GM15510 (cell line): ENCODE results near the gene RSF1.

Source experiments
- POLR2A ChIP-seq: IDR thresholded peaks from 3 replicates; pipeline ENCODE4 v1.6.1; 2011; ENCODE audit warnings: borderline replicate concordance; ENCODE audit not compliant: insufficient read length; ENCODE audit errors: extremely low read depth

Gene RSF1

DNA sequence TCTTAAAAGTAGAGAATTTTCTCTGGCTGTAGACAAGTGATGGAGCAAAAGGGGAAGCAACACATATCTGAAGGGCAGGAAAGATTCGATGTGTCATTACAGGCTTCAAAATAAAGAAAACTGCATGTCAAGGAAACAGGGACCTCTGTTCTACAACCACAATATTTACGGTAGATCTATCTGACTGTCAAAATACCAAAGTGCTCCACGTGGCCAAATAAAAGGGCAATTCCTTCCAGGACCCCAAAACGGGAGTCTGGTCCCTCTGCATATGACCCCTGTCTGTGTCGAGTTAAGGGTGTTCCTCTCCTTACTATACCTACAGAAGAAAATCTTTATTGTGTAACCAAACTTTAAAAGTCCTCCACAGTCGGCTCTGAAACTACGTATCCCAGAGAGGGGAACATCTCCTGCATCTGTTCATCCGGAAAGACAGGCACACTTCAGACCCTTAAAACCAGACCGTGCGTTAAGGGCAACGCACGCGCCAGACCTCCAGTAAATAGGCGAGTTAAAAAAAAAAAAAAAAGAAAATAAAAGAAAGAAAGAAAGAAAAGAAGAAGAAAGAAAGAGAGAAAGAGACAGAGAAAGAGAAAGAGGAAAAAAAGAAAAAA, 183.7 kb downstream of the RSF1 start:
- TF ChIP-seq POLR2A, result no peak

DNA sequence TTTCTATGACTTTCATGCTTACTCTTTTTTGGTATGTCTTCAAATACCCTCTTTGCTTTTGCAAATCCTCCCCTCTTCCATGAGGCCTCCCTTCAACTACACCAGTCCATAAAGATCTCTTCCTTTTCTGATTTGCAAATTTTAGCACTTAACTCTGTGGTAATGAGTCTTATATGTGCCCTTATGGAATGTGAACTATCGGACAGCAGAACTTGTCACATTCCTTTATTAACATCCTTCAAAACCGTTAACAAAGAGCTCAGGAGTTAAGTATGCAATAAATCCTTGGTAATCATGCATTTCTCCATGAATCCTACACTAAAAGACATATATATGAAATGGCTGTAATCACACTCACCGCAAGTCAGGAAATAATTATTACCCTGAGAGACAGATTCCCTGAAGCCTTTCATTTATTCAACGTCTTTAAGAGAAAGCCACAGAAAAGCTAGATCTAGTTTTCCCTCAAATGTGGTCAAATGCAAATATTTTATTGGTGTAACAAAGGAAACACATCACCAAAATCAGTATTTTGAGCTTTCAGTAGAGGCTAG, 190.3 kb downstream of the RSF1 start:
- TF ChIP-seq POLR2A, result no peak

DNA sequence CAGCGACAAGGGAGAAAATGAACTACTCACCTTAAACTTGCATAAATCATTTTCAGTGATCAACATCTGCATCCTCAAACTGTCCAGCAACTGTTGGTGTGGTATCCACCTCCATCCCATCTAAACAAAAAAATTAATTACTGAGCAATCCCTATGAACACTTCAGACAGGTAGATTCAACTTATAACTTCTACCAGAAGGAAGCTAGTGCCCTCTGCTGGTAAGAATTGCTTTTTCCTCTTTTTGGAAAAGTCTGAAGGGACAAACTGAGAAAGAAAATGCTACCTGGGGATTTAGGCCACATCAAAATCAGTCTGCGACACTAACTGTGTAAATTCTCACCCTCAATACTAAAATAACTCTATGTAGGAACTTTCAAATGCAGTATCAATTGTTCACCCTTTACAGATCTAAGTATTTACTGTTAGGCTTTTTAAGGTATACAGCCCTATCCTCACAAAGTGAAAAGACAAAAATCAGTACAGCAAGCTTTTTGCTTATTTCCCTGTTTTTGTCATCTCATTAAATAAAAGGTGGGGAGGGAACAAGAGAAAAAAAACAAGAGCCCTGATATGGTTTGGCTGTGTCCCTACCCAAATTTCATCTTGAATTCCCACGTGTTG, 200.8 kb downstream of the RSF1 start:
- TF ChIP-seq POLR2A, result no peak

DNA sequence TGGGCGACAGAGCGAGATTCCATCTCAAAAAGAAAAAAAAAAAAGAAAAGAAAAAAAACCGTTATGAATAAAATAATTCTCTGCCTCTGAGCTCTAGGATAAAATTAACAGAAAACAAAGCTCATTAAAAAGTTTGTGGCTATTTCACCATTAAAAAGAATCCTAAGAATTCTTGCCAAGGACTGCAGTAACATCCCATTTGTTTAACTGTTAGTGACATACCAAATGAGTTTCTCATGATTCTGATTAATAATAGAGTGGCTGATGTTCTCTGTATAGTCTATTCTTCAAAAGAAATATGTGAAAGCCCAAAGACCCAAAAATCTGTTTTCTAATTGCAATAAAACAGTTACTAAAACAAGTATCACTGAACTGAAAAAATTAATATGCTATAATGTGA, 202.6 kb downstream of the RSF1 start:
- no peak for TF ChIP-seq POLR2A

DNA sequence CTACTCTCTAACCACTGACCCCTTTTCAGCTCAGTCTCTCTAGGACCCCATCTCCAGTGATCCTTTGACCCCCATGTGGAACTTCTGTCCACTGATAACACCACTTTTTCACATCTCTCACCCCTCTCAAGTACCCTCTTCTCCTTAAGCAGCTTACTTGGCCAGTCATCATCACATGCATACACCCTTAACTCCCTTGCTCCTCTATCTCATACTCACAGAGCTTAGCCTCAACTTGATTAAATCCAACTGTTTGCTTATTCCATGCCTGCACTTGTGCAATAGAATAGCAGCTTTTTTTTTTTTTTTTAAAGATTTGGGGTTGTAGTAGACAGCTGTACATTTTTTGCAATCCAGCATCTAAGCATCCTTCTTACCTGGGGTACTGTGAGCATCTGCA, 208.6 kb downstream of the RSF1 start:
- TF ChIP-seq POLR2A, result no peak
